Spleen (tissue), 7 donors: Measurements from ENCODE around the gene UBE2B.

Source experiments
- CTCF ChIP-seq, 11 experiments: fragments of 200-600 bp in 7 of 11; fragments of 450-650 bp in 4 of 11; sonication (generic) in 4 of 11; IDR thresholded peaks in 8 of 11; conservative IDR thresholded peaks in 3 of 11; 1 replicate in 7 of 11; 2 replicates in 4 of 11; pipeline versions ENCODE4 v1.4.0 to v1.8.0; 2016 to 2021; ENCODE audit warnings: antibody characterized with exemption in 11 of 11, inconsistent platforms in 4 of 11, mild to moderate bottlenecking in 1 of 11
- POLR2A ChIP-seq, 3 donors: fragments of 450-650 bp; IDR thresholded peaks; one replicate each; pipeline ENCODE4 v1.5.1; 2017; ENCODE audit warnings: antibody characterized with exemption in 3 of 3, mild to moderate bottlenecking in 1 of 3
- POLR2AphosphoS5 ChIP-seq, 3 donors: sonication (generic); formaldehyde crosslinking; IDR thresholded peaks; one replicate each; pipeline ENCODE4 v1.5.1; 2017; ENCODE audit warnings: antibody characterized with exemption in 3 of 3
- donor health status: DM: no; HTN: no; CAD: no; lungs with moderate emphysema.
- donor health status: DM: no; HTN: no; CAD: no.
- donor health status: DM: no; HTN: no; CAD: no.

- TF ChIP-seq CTCF (IDR thresholded peaks at IDR 0.05 in 8 of 11, conservative IDR thresholded peaks at IDR 0.05 in 3 of 11) (no peak), POLR2AphosphoS5 (IDR thresholded peaks at IDR 0.05) (no peak), POLR2A (IDR thresholded peaks at IDR 0.05) (no peak)
Measured at GRCh38 chr5:134383980-134384697, 12.8 kb downstream of the UBE2B start.
